ENCODE measurements around the gene CLASP1.
"Not testable (repeated sequence)": the region's sequence is repeated elsewhere in the genome, so short reads cannot be mapped to it uniquely, and the experiment has no call there.

CLASP1 gene

DNA sequence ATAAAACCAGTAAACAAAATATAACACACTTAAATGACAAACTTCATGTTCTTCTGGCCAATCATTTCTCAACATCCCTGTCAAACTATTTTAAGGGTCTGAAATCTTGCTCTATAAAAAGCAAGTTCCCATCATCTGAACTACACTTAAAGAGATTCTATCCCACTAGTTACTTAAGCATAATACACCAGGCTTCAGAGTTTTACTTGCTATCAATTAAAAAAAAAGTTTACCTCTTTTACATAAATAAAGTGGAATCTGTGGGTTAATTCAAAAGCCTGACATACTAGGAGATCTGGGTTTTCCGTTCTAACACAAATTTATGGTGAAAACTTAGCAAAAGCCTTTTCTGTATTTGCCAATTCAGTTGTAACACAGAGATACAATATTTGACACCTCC is 1.9 kb downstream of the CLASP1 start:
- no peak for DNase-seq (ENCODE audit: low read depth)
- TF ChIP-seq, protein P1, sequence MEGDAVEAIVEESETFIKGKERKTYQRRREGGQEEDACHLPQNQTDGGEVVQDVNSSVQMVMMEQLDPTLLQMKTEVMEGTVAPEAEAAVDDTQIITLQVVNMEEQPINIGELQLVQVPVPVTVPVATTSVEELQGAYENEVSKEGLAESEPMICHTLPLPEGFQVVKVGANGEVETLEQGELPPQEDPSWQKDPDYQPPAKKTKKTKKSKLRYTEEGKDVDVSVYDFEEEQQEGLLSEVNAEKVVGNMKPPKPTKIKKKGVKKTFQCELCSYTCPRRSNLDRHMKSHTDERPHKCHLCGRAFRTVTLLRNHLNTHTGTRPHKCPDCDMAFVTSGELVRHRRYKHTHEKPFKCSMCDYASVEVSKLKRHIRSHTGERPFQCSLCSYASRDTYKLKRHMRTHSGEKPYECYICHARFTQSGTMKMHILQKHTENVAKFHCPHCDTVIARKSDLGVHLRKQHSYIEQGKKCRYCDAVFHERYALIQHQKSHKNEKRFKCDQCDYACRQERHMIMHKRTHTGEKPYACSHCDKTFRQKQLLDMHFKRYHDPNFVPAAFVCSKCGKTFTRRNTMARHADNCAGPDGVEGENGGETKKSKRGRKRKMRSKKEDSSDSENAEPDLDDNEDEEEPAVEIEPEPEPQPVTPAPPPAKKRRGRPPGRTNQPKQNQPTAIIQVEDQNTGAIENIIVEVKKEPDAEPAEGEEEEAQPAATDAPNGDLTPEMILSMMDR (IDR thresholded peaks at IDR 0.05; ENCODE audit: insufficient read depth, low read depth, low read length, missing control alignments) = no peak
- no peak overlapping the region for H3K4me3 ChIP-seq (ENCODE audit: low read length)

DNA sequence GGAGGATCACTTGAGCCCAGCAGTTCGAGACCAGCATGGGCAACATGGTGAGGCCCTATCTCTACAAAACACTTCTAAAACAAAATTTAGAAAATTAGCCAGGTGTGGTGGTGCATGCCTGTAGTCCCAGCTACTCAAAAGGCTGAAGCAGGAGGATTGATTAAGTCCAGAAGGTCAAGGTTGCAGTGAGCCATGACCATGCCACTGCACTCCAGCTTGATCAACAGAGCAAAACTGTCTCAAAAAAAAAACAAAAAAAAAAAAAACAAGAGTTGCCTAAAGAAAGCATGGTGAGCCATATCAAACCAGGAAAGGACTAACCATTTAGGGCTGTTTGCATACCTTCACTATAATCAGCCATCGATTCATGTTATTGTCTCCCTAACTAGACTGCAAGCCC is 4.5 kb downstream of the CLASP1 start:
- TF ChIP-seq, protein P1 (IDR thresholded peaks at IDR 0.05; ENCODE audit: insufficient read depth, low read depth, low read length, missing control alignments) = no peak
- no peak for DNase-seq (ENCODE audit: low read depth)
- no peak overlapping the region for H3K4me3 ChIP-seq (ENCODE audit: low read length)

DNA sequence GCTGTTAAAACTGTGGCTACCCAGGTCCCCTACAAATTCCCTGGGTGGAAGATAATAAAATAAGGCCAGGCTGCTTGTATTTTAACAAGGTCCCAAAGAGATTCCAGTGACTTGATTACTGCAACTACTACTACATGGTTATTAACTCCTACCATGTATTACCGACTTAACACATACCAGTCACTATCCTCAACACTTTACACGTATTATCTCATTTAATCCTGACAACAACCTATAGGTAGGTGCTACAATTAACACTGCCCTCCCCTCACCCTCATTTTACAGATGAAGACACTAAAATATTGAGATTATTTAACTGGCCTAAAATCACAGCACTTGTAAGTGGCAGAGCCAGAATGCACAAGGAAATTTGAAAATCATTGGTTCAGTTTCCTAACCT is 5.4 kb downstream of the CLASP1 start:
- no peak overlapping the region for H3K4me3 ChIP-seq (ENCODE audit: low read length)
- DNase-seq (ENCODE audit: low read depth) = no peak
- TF ChIP-seq, protein P1 (IDR thresholded peaks at IDR 0.05; ENCODE audit: insufficient read depth, low read depth, low read length, missing control alignments) = no peak

DNA sequence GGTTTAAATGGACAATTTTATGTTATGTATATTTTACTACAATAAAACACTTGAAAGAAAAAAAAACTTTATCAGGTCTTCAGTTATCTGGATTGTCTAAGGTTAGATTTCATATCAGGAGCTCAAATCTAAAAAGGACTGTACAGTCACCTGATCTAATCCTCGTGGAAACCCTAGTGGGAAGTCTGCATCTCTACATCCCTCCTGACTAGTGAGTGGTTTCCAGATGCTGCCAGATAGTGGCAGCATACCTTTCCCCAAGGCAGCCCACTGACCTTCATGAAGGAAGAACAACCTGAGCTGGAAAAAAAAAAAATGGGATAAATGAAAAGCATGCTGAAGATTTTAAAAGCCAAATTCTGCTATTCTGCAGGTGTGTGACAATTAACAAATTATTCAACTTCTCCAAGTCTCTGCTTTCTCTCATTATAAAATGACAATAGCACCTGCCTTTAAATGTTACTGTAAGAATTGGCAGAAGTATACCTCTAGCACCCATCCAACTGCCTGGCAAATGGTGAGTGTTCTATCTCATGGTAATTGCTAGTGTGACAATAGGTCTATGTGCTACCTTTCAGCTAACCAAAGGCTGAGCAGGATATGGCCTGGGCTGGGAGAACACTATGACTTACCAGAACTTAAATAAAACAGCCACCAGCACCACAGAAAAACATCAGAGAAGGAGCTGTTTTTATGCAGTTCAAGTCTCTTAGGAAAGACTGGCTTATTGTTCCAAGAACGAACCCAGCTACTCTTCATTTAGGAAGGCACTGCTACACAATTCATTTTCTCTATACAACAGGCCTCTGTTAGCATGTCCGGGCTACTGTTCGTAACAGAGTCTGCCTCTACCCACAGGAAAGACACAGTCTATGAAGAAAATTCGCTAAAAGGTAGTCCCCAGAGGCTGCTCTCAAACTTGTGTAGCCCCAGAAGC is 8.6 kb downstream of the CLASP1 start:
- TF ChIP-seq, protein P1 (IDR thresholded peaks at IDR 0.05; ENCODE audit: insufficient read depth, low read depth, low read length, missing control alignments) = no peak
- no peak overlapping the region for H3K4me3 ChIP-seq (ENCODE audit: low read length)
- DNase-seq (ENCODE audit: low read depth) = no peak

DNA sequence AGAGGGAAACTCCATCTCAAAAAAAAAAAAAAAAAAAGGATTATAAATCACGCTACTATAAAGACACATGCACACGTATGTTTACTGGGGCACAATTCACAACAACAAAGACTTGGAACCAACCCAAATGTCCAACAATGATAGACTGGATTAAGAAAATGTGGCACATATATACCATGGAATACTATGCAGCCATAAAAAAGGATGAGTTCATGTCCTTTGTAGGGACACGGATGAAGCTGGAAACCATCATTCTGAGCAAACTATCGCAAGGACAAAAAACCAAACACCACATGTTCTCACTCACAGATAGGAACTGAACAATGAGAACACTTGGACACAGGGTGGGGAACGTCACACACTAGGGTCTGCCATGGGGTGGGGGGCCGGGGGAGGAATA is 9.4 kb downstream of the CLASP1 start:
- not testable (repeated sequence) for DNase-seq (ENCODE audit: low read depth); H3K4me3 ChIP-seq (ENCODE audit: low read length)

DNA sequence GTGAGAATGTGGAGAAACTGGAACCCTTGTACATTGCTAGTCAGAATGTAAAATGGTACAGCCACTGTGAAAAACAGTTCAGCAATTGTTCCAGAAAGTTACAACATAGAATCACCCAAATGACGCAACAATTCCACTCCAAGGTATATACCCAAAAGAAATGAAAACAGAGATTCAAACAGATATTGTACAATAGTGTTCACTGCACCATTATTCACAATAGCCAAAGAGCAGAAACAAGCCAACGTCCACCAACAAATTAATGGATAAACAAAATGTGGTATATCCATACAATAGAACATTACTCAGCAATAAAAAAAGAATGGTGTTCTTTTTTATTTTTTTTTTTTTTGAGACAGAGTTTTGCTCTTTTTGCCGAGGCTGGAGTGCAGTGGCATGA is 10.9 kb downstream of the CLASP1 start:
- no peak overlapping the region for H3K4me3 ChIP-seq (ENCODE audit: low read length)
- TF ChIP-seq, protein P1 (IDR thresholded peaks at IDR 0.05; ENCODE audit: insufficient read depth, low read depth, low read length, missing control alignments) = no peak
- DNase-seq (ENCODE audit: low read depth) = peak; percentile 77

DNA sequence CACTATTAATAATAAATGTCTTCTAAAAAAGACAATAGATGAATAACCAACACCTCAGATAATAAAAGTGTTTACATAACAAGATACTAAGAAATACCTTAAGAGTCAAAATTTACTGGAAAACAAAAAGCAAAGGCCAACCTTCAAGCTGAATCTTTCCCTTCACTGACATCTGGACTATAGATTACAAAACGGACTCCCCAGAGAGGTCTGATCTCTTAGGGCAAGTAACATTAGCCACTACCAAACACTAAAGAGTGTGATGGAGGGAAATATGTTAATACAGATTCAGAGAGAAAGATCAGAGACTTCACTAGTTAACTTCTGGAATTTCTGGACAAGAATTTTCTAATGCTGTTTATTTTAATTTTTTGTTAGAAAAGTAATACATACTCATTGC is 13.9 kb downstream of the CLASP1 start:
- TF ChIP-seq, protein P1 (IDR thresholded peaks at IDR 0.05; ENCODE audit: insufficient read depth, low read depth, low read length, missing control alignments) = no peak
- DNase-seq (ENCODE audit: low read depth) = no peak
- no peak overlapping the region for H3K4me3 ChIP-seq (ENCODE audit: low read length)
